Mesothelial cell of epicardium (in vitro differentiated cells): Measurements from ENCODE around the gene BMP6. TPM values are rescaled to one million over a fixed set of nuclear protein-coding genes. Genes with fewer than 3 reads are reported as not detected.

Experiments used
- DNase-seq, 2 experiments: peaks; one replicate each; pipeline ENCODE4 v3.0.0; 2021; ENCODE audit warnings: low spot score in 2 of 2; ENCODE audit not compliant: unreplicated experiment in 2 of 2
- H3K27ac Mint-ChIP-seq: 2 replicates; pipeline ENCODE4 v1.8.0; 2021; ENCODE audit warnings: mixed read lengths
- H3K27me3 Mint-ChIP-seq: 2 replicates; pipeline ENCODE4 v1.8.0; 2021; ENCODE audit warnings: low read depth, mixed read lengths
- H3K36me3 Mint-ChIP-seq: 2 replicates; pipeline ENCODE4 v1.8.0; 2021; ENCODE audit warnings: mixed read lengths
- H3K4me1 Mint-ChIP-seq: 2 replicates; pipeline ENCODE4 v1.8.0; 2021; ENCODE audit warnings: mixed read lengths
- H3K4me3 Mint-ChIP-seq: 2 replicates; pipeline ENCODE4 v1.8.0; 2021; ENCODE audit warnings: mild to moderate bottlenecking, moderate library complexity, mixed read lengths
- H3K9me3 Mint-ChIP-seq: 2 replicates; pipeline ENCODE4 v1.8.0; 2021; ENCODE audit warnings: mixed read lengths
- total RNA-seq: library from RNA; stranded (reverse); gene quantifications from 3 replicates; pipeline ENCODE4 v1.2.1, GENCODE V29; 2021
- TF ChIP-seq, protein P1 (sequence below): fragments of 200-600 bp; sonication (generic); IDR thresholded peaks from one replicate; pipeline ENCODE4 v1.5.0; 2021; ENCODE audit warnings: antibody characterized with exemption; ENCODE audit not compliant: unreplicated experiment

BMP6 gene
- total RNA-seq = 3.5 to 4.2 TPM (median 3.6 TPM) in 3 replicates

GRCh38 chr6:7725849-7726415 lies at the start of gene BMP6:
BMP6 (plus strand) TSS chr6:7726099; CDS start chr6:7726956, 857 bp downstream.
- peak within 1 kb of the TSS; percentile 82 for H3K4me3 Mint-ChIP-seq
- TF ChIP-seq, protein P1, sequence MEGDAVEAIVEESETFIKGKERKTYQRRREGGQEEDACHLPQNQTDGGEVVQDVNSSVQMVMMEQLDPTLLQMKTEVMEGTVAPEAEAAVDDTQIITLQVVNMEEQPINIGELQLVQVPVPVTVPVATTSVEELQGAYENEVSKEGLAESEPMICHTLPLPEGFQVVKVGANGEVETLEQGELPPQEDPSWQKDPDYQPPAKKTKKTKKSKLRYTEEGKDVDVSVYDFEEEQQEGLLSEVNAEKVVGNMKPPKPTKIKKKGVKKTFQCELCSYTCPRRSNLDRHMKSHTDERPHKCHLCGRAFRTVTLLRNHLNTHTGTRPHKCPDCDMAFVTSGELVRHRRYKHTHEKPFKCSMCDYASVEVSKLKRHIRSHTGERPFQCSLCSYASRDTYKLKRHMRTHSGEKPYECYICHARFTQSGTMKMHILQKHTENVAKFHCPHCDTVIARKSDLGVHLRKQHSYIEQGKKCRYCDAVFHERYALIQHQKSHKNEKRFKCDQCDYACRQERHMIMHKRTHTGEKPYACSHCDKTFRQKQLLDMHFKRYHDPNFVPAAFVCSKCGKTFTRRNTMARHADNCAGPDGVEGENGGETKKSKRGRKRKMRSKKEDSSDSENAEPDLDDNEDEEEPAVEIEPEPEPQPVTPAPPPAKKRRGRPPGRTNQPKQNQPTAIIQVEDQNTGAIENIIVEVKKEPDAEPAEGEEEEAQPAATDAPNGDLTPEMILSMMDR = no peak
- peaks cover 78% of the 10 kb centered on the region for H3K27me3 Mint-ChIP-seq
- no peak within 1 kb of the TSS for H3K27ac Mint-ChIP-seq
- H3K4me1 Mint-ChIP-seq = peaks cover 26% of the 10 kb centered on the region
- H3K36me3 Mint-ChIP-seq = no peaks in the 10 kb centered on the region
- H3K9me3 Mint-ChIP-seq = no peaks in the 10 kb centered on the region
- DNase-seq = peak; percentile 83 to 89

GRCh38 chr6:7677229-7677628 lies 48.7 kb upstream of the BMP6 start:
- H3K9me3 Mint-ChIP-seq = no peaks in the 10 kb centered on the region
- H3K4me3 Mint-ChIP-seq = no peak overlapping the region

DNA sequence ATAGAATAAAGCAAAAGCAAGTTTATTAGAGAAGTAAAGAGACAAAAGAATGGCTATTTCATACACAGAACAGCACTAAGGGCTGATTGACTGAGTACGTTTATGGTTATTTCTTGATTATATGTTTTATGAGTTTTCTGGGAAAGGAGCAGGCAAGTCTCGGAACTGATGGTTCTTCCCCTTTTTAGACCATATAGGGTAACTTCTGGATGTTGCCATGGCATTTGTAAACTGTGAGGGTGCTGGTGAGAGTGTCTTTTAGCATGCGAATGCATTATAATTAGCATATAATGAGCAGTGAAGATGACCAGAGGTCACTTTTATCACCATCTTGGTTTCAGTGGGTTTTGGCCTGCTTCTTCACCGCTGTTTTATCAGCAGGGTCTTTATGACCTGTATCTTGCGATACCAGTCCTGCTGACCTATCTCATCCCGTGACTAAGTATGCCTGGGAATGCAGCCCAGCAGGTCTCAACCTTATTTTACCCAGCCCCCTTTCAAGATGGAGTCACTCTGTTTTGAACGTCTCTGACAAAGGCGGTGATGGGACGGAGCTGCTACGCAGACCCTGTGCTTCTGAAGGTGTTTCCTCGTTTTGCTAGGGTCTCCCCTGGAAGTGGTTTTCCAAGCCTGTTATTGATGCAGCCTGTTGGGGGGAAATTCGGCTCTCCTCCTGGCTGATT lies 45.4 kb upstream of the BMP6 start:
- TF ChIP-seq, protein P1 = no peak
- peaks cover 11% of the 10 kb centered on the region for H3K4me1 Mint-ChIP-seq
- H3K9me3 Mint-ChIP-seq = no peaks in the 10 kb centered on the region
- H3K27ac Mint-ChIP-seq = no peak overlapping the region
- no peak overlapping the region for H3K4me3 Mint-ChIP-seq
- no peaks in the 10 kb centered on the region for H3K27me3 Mint-ChIP-seq
- no peaks in the 10 kb centered on the region for H3K36me3 Mint-ChIP-seq
- DNase-seq = no peak

More at GRCh38 chr6:7677229-7677628, 48.7 kb upstream of the BMP6 start:
- DNase-seq = no peak
- no peak overlapping the region for H3K27ac Mint-ChIP-seq
- H3K36me3 Mint-ChIP-seq = no peaks in the 10 kb centered on the region
- no peaks in the 10 kb centered on the region for H3K27me3 Mint-ChIP-seq
- TF ChIP-seq, protein P1 = no peak
- H3K4me1 Mint-ChIP-seq = peaks cover 35% of the 10 kb centered on the region

- no peaks in the 10 kb centered on the region for H3K36me3 Mint-ChIP-seq
- H3K27ac Mint-ChIP-seq = no peak overlapping the region
- no peak overlapping the region for H3K4me3 Mint-ChIP-seq
- no peaks in the 10 kb centered on the region for H3K27me3 Mint-ChIP-seq
- H3K9me3 Mint-ChIP-seq = no peaks in the 10 kb centered on the region
- TF ChIP-seq, protein P1 = no peak
- peaks cover 7% of the 10 kb centered on the region for H3K4me1 Mint-ChIP-seq
- DNase-seq = no peak
These were observed 44.5 kb upstream of the BMP6 start for GRCh38 chr6:7681449-7681848.

DNA sequence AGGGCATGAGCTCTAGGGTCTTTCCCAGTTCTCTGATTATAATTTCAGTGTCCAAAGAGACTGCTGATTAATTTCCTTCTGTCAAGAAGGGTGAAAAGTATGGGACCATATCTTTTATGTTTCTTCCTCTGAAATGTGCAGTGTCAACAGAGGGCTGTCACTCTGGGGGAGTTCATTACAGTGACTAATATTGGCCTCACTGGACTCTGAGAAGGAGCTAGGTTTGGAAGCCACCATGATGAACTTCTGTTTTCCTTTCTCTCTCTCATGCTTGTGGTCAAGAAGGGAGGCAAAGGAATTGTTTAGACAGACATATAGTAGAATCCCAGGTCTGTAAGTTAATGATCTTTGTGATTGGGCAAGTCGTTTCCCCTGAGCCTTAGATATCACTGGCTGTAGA lies 41.8 kb upstream of the BMP6 start:
- peaks cover 3% of the 10 kb centered on the region for H3K9me3 Mint-ChIP-seq
- peaks cover 7% of the 10 kb centered on the region for H3K4me1 Mint-ChIP-seq
- TF ChIP-seq, protein P1 = no peak
- no peak for DNase-seq
- H3K27me3 Mint-ChIP-seq = no peaks in the 10 kb centered on the region
- no peak overlapping the region for H3K4me3 Mint-ChIP-seq
- H3K36me3 Mint-ChIP-seq = no peaks in the 10 kb centered on the region
- H3K27ac Mint-ChIP-seq = no peak overlapping the region
